GM20431 (cell line): ENCODE measurements around the gene FAM219B.

Source experiments
- in situ Hi-C: fragments of 300-500 bp; cut with MseI, MboI; formaldehyde crosslinking; loops from one replicate; pipeline ENCODE4 v1.15.0; 2020; ENCODE audit warnings: low sequenced_read_pairs; ENCODE audit not compliant: unreplicated experiment

The FAM219B gene

DNA sequence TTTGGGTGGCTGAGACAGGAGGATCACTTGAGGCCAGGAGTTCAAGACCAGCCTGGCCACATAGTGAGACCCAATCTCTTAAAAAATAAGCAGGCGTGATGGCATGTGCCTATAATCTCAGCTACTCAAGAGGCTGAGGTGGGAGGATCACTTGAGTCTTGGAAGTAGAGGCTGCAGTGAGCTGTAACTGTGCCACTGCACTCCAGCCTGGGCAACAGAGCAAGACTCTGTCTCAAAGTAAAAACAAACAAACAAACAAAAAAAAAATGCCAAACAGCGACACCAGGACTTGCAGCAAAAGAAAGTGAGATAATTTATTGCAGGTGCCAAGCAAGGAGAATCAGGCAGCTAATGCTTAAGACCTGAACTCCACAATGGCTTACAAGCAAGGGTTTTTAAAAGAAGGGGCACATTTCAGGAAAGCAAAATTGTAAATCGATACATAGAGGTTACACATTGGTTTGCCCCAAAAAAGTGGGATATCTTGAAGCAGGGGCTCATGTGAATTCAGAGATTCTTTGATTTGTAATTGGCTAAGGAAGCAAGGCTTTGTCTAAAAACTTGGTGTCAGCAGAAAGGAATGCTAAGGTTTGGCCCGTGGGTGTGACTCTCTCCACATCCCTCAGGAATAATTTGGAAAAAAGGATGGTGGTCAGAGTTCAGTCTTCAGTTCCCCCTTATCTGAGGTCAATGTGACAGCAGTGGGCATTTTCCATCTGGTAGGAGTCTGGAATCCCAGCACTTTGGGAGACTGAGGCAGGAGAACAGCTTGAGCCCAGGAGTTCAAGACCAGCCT, 22.0 kb downstream of the FAM219B start:
- in situ Hi-C loops, result no loop called here

DNA sequence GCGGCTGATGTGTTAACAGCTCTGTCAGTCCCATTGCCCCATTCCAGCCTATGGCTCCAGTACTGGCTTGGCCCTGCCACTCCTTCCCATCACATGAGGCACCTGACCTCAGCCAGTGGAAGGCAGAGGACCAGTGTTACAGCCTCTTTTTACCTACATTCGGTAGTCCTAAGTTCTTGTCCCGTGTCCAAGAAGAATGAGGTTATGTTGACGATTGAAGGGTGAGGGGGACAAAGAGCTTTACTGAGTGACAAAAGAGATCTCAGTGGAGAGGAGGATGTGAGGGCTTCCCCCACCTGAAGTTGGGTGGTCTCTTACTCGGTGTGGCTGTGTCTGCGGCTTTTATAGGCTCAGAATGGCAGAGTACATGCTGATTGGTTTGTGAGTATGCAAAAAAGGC, 24.1 kb downstream of the FAM219B start:
- in situ Hi-C loops, result no loop called here

DNA sequence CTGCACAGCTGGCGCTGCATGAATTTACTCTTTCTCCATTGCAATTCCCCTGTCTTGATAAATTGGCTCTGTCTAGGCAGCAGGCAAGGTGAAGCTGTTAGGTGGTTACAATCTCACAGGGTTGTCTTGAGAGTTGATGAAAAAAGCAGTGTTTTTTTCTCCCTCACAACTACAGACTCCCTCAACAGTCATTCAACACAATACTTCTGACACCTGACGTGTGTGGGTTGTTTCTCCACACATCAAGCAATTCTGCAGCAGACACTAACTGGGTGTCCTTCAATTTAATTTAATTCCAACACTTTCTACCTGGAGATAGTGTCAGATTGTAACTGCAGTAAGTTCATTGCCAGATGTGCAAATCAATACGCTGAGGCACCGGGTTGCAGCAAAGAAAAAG, 28.4 kb downstream of the FAM219B start:
- in situ Hi-C loops, result no loop called here

DNA sequence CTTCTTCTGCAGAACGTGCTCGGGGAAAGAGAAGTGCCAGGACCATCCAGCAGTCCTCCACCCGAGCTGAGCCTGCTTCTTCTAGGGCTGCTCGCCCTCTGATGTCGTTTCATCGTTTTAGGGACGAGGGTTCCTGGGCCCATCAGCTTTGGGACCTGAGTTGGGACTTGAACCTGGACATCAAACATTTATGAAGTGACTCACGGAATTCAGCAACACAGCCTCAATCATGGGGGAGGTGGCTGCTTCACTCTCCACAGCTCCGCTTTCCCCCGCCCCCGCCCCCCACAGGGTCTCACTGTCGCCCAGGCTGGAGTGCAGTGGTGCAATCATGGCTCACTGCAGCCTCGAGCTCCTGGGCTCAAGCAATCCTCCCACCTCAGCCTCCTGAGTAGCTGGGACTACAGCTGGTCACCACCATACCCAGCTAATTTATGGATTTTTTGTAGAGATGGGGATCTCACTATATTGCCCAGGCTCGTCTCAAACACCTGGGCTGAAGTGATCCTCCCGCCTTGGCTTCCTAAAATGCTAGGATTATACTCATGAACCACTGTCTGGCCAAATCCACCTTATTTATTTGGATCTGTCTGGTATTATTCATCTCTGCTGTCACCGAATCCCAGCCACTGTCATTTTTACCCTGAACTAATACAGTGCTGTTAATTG, 32.8 kb downstream of the FAM219B start:
- in situ Hi-C loops, result no loop called here

DNA sequence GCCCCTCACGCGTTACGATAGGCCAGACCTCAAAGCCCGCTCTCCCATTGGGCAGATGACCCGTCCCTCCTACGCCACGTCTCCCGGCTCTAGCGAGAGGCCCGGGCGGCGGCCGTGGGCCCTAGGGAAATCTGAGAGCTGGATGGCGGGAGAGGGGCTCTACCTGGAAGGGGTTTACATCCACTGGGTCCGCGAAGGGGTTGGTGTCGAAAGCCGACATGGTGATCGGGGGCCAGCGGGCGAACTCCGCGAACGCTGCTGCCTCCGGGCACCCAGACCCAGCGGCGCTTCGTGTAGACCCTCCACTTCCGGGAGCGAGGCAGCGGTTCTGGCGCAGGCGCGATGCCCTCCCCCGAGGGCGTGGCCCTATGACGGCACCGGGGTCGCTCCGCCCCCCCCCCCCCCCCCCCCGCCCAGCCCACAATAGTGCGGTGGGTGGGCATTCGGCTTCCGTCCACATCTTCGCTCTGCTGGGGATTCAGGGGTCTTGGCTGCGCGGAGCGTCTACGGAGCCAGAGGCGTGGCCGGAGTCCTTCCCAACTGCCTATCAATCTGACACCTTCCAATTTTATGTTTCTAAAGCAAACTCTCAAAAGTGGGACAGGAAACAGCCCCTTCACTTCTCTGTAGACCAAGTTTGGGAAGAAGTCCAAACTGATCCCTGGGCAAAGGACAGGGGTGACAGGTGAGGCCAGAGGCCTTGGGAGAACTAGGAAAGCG, 33.5 kb downstream of the FAM219B start, which contains the start of gene SCAMP2:
TSS of gene SCAMP2 (minus strand) at position 330 of the 720 bp plus-strand sequence. CDS start at position 220, 110 bp downstream.
- in situ Hi-C loops, result no loop called here

DNA sequence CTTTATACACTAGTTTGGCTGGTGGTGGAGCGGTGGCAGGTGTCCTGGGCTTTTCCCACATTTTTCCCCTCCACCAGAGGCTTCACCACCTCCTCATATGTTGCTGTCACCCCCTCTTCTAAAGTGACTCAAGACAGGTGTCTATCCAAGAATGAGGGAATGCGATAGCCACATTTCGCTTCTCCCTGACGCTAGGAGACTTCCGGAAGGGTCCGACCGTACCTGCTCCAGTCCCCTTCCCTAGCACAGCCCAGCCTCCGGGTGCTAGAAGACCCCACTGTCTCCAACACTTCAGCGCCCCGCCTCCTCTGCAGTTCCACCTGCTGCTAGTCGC, 34.0 kb downstream of the FAM219B start:
- in situ Hi-C loops, result no loop called here

DNA sequence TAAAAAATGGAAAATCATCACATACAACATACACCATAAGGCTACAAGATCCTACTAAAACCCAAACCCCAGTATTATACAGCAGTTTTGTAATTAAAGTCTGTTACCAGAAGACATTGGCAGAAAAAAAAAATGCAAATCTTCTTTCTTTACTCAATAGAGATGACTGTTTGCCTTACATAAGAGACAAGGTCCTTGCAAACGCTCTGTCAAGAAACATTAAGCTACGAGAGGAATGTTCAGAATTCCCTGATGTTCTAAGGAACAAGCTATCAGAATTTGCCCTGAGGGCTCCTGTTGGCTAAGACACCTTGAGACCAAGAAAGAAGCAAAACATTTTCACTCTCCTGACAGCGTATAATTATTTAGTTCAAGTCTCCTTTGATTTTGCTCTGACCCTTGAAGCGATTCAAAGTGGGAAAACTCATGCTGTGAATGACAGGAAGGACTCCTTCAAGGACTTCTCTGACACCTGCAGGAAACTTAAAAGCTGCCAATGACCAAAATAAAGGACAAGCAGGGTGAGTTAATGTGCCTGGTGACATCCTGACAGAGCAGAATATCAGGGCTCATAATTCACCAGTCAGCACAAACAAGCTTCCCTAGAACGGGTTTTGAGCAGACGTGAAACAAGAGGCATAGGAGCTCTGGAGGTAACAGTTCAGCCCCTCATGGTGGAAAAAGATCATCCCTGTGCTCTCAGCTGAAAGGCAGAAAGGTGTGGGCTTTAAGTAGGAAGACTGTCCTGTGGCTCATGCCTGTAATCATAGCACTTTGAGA, 36.0 kb downstream of the FAM219B start:
- in situ Hi-C loops, result no loop called here

DNA sequence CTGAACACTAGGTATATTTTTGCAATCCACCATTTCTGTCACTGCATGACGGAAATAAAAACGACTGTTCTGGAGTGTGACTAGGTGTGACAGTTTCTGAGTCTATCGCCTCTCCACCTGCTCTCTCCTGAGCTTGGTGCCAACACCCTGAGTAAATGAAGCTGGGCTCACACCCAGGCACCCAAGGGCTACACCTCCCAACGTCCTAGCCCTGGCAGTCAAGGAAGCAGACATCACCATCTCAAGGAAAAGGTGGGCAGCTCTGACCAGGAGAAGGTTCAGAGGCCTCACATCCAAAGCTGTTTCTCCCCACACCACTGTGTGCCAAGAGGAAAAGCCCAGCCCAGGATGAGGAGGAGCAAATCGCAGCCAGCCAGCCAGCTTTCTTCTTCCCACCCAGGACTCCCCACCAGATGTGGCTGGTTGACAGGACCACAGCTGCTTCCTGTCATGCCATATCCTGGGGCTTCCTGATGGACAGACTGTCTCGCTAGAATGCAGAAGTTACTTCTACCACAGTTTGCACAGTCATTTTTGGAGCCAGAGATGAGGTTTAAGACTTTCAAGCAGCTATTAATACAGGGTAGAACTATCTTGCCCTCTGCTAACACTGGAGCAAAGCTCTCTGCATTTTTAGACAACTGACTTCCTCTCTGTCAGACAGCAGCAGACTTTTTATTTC, 36.8 kb downstream of the FAM219B start:
- in situ Hi-C loops, result no loop called here

DNA sequence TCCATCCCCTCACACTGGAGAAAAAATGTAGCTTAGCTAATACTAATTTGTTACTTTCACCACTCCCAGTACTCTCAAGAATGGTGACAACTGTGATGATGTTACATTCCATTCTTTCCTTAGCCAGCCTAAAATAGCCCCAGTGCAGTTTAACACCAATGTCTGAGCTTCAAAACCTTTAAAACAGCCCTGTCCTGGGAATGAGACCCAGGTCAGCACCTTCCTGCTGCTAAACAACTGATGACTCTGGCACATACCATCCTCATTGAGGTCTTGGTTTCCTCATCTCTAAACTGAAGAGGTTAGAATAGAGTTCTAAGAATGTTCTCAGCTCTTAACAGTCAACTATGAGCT, 37.3 kb downstream of the FAM219B start:
- in situ Hi-C loops, result no loop called here

DNA sequence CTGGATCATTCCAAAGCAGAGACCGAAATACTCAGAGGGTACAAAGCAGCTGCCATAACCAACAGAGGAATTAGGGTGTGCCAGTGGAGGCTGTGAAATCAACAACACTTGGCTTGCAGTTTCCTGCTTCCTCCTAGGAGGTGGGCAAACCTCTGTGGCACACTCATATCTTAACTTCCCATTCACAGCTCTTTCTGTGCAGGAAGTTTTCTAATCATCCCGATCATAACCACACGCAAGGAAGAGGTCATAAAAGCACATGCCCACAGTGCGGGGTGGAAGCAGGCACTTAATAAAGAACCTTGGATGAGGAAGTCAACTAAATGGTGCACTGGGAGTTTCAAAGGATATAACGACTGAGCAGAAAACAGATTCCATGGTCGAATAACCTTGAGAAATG, 38.6 kb downstream of the FAM219B start:
- in situ Hi-C loops, result no loop called here

DNA sequence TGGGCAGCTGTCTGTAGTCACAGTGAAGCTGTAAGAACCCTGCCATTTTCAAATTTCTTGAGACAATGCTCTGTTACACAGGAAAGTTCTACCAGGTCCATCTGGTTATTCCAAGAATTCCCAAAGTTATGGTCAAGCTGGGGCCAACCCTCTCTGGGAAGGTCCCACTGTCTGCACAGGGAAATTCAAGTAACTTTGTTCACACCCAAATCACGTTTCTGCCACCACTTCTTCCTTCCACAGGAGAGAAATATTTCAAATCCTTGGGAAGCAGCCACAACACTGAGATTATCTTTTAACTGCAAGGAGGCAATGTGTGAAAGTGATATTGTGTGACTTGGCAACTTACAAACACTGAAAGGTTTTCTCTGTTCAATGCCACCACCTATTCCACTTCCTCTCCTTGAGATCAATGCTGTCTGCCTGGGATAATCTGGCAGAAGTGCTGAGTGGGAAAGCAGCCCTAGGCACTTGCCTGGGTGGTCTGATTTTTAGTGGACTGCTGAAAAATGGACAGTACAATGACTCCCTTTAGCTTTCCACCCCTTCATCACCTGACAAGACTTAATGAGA, 39.1 kb downstream of the FAM219B start:
- in situ Hi-C loops, result no loop called here

DNA sequence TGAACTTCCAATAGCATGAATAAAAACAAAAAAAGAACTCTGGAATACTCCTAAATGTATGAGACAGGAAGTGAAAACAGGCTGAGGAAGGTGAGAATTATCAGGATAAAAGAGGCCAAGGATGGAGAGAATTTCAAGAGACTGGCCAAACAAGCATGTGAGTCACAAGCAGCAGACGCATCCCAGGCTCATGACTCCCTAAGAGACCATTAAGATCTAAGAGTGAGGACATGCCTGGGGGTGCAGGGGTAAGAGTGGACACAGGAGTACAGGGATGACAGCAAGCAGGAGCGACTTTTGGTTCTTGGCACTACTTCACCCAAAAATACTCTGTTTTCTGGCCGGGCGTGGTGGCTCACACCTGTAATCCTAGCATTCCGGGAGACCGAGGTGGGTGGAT, 40.6 kb downstream of the FAM219B start:
- in situ Hi-C loops, result no loop called here

DNA sequence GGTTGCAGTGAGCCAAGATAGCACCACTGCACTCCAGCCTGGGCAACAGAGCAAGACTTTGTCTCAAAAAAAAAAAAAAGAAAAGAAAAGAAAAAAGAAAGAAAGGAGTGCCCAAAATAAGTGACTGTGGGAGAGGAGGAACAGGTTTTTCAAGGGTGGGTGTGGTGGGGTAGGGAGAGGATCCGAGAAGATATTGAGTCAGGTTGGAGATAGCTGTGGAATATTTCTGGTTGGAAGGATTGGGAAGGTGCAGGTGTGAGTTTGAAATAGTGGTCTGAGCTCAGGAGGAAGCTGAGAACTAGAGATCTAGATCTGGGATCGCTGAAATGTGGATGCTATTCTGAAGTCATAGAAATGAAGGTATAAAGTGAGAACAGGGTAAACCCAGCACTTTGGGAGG, 41.3 kb downstream of the FAM219B start:
- in situ Hi-C loops, result no loop called here

DNA sequence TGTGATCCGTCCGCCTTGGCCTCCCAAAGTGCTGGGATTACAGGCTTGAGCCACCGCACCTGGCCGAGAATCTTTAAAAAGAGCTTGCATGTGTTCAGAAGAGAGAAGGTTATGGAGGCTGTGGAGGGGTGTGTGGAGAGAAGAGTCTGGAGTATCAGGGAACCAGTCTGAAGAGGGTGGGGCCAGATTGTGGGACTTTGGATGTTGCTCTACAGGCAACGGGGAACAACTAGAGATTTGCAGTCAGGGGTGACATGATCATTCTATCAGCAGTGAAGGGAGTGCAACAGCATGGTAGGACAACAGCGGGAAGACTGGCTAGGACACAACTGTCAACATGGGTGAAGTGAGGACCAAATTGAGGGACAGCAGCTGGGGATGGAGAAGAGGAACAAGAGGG, 42.4 kb downstream of the FAM219B start:
- in situ Hi-C loops, result no loop called here

DNA sequence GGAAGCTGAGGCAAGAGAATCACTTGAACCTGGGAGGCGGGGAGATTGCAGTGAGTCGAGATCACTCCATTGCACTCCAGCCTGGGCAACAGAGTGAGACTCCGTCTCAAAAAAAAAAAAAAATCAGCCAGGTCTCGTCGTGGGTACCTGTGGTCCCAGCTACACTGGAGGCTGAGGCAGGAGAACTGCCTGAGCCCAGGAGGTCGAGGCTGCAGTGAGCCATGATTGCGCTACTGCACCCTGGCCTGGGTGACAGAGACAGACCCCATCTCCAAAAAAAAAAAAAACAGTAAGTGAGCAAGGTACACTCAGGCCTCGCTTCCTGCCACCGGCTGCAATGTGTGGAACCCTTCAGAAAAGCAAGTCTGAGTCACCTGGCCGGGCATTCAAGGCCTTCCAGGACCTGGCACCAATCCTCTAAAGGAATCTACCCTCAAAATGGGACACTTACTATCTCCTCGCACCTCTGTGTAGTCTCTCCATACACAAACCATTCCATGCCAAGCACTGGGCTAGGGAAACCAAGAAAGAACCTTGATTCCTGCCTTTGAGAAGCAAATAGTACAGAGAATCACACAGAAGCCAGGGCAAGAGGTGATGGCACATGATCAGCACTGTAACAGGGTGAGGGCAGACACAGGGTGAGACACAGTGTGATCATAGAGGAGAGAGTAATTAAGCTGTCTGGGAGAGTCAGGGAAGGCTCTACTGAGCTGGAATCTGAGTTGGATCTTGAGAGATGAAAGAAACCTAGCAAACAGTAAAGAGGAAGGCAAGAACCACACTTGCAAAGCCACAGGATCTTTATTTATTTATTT, 43.2 kb downstream of the FAM219B start:
- in situ Hi-C loops, result no loop called here

DNA sequence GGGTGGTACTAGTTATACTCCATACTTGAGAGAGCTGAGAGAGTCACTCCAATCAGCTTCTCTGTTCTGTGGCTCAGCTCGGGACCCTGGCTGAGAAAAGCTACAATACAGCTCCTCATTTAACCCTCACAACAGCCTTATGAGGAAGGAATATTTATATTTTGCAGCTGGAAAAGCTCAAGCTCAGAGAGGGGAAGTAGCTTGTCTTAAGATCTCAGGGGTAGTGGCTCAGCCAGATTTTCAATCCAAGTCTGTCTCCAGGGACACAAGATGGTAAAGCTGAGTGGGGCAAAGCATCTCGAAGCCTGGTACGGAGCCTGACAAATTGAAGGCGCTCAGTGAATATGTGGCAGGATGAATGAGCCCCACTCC, 48.3 kb downstream of the FAM219B start:
- in situ Hi-C loops, result no loop called here

DNA sequence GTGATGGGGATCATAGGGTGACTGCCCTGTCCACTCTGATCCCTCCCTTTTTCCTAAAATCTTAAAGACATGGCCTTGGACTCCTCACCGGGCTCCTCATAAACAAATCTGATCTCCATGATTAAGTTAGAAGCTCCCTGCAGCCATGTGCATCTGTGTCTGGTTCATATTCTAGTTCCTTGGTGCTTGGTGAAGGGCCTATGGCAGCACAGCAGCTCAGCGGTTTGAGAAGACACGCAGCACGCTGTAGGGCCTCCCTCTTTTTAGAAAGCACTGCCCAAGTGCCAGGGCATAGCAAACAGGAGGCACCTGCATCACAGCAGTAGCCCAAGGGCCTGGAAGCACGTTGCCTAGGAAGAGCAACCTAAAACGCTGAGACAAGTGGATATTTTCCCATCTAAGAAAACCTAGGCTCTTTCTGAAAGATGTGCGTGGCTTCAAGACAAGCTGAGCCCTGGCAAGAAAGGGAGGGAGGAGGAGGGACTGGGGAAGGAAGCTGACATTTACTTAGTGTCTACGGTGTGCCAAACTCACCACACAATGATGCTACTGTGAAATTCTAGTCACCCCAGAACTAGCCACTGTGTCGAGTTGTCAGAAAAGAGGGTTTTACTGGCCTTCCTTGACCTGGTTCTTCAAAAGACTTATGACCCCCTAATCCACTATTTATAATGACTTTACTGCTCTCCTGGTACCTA, 48.8 kb downstream of the FAM219B start:
- in situ Hi-C loops, result no loop called here

DNA sequence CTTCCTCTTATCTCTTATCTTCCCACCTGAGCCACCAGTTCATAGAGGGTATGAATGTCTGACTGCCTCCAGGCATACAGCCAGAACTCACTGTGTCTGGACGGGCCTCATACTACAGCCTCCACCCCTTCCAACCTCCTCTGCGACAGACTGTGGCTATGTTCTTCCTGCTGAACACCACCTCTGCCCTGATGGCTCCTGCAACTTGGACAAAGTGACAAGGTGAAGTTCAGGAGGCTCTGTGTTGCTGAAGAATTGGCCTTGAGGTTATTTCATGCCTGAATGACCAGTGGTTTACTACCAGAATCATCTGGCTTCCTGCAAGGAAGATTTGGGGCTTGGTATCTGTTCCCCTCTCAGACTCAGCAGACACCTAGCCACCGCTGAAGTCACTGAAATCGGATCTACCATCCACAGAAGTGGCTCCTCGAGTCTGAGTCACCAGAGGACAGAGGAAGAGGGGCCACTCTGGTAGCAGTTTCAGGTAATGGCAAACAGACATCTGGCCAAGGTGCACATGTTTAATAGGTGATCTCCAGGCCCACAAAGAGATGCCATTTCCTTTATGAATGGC, 49.5 kb downstream of the FAM219B start:
- in situ Hi-C loops, result no loop called here
